ENCODE results near the gene CHD6.

Gene CHD6

DNA sequence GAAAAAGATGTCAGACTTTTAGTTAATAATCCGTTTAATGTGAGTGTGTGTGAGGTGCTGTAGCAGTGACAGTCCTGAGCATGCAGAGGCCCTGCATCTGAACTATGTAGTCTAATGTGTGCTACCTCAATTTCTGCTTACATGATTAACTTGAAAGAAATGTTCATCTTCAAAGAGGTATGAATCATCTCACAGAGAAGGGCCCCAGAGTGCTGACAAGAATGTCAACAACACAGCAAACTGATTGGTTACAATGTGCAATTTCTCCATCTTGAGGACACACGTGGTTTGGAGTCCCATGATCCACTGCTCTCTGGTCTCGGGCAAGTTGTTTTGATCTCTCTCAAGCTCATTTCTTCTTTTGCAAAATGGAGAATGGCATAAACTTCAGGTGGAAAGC is 189.9 kb downstream of the CHD6 start:
- no peak for TF ChIP-seq ZNF654 (tag by site-specific recombination; IDR thresholded peaks at IDR 0.05; ENCODE audit: low read depth)
- CTCF ChIA-PET: no interaction called here
- H3K9me3 ChIP-seq (ENCODE audit: control insufficient read depth, insufficient read depth, low read depth, low read length): no peaks in the 10 kb centered on the region
- H3K36me3 ChIP-seq (ENCODE audit: control insufficient read depth in 2 of 2, insufficient read depth in 1 of 2, low read length in 2 of 2): peaks cover 3 to 64% of the 10 kb centered on the region in 2 experiments; a peak in 1 of 3 replicates
- H3K27ac ChIP-seq (ENCODE audit: extremely low read depth, low read depth, low read length): no peak overlapping the region
- peaks cover 7% of the 10 kb centered on the region for H3K4me1 ChIP-seq (ENCODE audit: control insufficient read depth, insufficient read depth, low read length)
- no peak overlapping the region for H3K4me3 ChIP-seq (ENCODE audit: low read depth, low read length)
- POLR2A ChIA-PET: interaction anchor here (0.6 kb wide), 1 partner anchor 9 kb away, joined by 4 read pairs; no protein-coding TSS in a partner anchor

DNA sequence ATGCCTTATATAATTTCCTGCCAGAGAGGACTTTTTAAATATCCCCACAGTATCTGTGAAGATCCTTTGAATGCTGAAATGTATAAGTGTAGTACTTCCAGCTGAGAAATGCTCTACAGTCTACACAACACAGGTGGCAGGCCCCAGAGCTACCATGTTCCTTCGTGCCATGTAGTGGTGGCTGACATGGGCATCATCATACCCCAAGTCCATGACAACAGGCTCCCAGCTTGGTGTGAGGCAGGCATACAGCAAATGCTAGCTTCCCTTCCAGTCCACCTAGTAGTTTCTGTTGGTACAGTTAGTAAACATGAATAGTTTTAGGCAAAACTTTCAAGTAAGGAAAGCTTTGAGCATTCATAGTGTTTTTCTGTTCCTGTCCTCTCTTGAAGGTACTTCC is 190.3 kb downstream of the CHD6 start:
- CTCF ChIA-PET: no interaction called here

DNA sequence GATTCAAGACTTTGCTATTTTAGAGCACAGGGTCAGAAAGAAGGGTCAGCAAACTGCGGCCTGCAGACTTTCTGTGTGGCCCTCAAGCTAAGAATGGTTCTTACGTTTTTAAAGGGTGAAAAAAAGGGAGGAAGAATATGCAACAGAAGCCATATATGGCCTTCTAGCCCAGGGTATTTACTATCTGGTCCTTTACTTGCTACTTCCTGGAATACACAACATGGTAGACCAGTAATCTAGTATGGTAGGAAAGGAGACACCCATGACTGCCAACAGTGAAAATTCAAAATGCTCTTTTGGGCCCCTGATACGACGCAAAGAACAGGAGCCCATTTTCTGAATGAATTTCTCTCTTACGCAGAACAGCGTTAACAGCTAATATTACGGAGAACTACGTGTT is 191.2 kb downstream of the CHD6 start:
- H3K27ac ChIP-seq (ENCODE audit: extremely low read depth, low read depth, low read length): no peak overlapping the region
- no peaks in the 10 kb centered on the region for H3K9me3 ChIP-seq (ENCODE audit: control insufficient read depth, insufficient read depth, low read depth, low read length)
- peaks cover 6 to 75% of the 10 kb centered on the region in 2 experiments; a peak in 1 of 3 replicates for H3K36me3 ChIP-seq (ENCODE audit: control insufficient read depth in 2 of 2, insufficient read depth in 1 of 2, low read length in 2 of 2)
- ChIA-PET POLR2A (no interaction called here), CTCF (no interaction called here)
- H3K4me3 ChIP-seq (ENCODE audit: low read depth, low read length): no peak overlapping the region
- TF ChIP-seq ZNF426 (tag by site-specific recombination; IDR thresholded peaks at IDR 0.05) (no peak), ZNF366 (tag by site-specific recombination; conservative IDR thresholded peaks at IDR 0.05) (no peak), ZNF214 (tag by site-specific recombination; IDR thresholded peaks at IDR 0.05; ENCODE audit: borderline replicate concordance) (no peak), GLI2 (tag by site-specific recombination; IDR thresholded peaks at IDR 0.05; ENCODE audit: borderline replicate concordance, low read depth) (no peak), ZNF830 (tag by site-specific recombination; IDR thresholded peaks at IDR 0.05; ENCODE audit: low read depth) (no peak), ZNF571 (tag by site-specific recombination; IDR thresholded peaks at IDR 0.05) (no peak)
- TF ChIP-seq, protein P1, sequence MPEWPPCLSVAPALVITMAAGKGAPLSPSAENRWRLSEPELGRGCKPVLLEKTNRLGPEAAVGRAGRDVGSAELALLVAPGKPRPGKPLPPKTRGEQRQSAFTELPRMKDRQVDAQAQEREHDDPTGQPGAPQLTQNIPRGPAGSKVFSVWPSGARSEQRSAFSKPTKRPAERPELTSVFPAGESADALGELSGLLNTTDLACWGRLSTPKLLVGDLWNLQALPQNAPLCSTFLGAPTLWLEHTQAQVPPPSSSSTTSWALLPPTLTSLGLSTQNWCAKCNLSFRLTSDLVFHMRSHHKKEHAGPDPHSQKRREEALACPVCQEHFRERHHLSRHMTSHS (tag by site-specific recombination; IDR thresholded peaks at IDR 0.05): no peak
- TF ChIP-seq, protein P2, sequence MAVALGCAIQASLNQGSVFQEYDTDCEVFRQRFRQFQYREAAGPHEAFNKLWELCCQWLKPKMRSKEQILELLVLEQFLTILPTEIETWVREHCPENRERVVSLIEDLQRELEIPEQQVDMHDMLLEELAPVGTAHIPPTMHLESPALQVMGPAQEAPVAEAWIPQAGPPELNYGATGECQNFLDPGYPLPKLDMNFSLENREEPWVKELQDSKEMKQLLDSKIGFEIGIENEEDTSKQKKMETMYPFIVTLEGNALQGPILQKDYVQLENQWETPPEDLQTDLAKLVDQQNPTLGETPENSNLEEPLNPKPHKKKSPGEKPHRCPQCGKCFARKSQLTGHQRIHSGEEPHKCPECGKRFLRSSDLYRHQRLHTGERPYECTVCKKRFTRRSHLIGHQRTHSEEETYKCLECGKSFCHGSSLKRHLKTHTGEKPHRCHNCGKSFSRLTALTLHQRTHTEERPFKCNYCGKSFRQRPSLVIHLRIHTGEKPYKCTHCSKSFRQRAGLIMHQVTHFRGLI (tag by site-specific recombination; IDR thresholded peaks at IDR 0.05): no peak
- peaks cover 7% of the 10 kb centered on the region for H3K4me1 ChIP-seq (ENCODE audit: control insufficient read depth, insufficient read depth, low read length)

More for the DNA sequence above, 190.3 kb downstream of the CHD6 start:
- Histone ChIP-seq H3K36me3 (ENCODE audit: control insufficient read depth in 2 of 2, insufficient read depth in 1 of 2, low read length in 2 of 2) (peaks cover 3 to 67% of the 10 kb centered on the region in 2 experiments; a peak in 1 of 3 replicates), H3K27ac (ENCODE audit: extremely low read depth, low read depth, low read length) (no peak overlapping the region), H3K4me1 (ENCODE audit: control insufficient read depth, insufficient read depth, low read length) (peaks cover 7% of the 10 kb centered on the region), H3K9me3 (ENCODE audit: control insufficient read depth, insufficient read depth, low read depth, low read length) (no peaks in the 10 kb centered on the region), H3K4me3 (ENCODE audit: low read depth, low read length) (no peak overlapping the region)
- POLR2A ChIA-PET: interaction anchor here (0.6 kb wide), 1 partner anchor 8 kb away, joined by 4 read pairs; no protein-coding TSS in a partner anchor
- TF ChIP-seq BCL11B (tag by site-specific recombination; IDR thresholded peaks at IDR 0.05; ENCODE audit: low read depth): no peak
- TF ChIP-seq YY2 (tag by site-specific recombination; IDR thresholded peaks at IDR 0.05): no peak
- no peak for TF ChIP-seq ZNF214 (tag by site-specific recombination; IDR thresholded peaks at IDR 0.05; ENCODE audit: borderline replicate concordance)
- TF ChIP-seq ZNF423 (tag by site-specific recombination; IDR thresholded peaks at IDR 0.05): no peak
- no peak for TF ChIP-seq ZSCAN16 (tag by site-specific recombination; IDR thresholded peaks at IDR 0.05)
- TF ChIP-seq, protein P3, sequence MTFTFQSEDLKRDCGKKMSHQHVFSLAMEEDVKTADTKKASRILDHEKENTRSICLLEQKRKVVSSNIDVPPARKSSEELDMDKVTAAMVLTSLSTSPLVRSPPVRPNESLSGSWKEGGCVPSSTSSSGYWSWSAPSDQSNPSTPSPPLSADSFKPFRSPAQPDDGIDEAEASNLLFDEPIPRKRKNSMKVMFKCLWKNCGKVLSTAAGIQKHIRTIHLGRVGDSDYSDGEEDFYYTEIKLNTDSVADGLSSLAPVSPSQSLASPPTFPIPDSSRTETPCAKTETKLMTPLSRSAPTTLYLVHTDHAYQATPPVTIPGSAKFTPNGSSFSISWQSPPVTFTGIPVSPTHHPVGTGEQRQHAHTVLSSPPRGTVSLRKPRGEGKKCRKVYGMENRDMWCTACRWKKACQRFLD (tag by site-specific recombination; IDR thresholded peaks at IDR 0.05): no peak
- TF ChIP-seq ZNF530 (tag by site-specific recombination; IDR thresholded peaks at IDR 0.05; ENCODE audit: low read depth): no peak
- TF ChIP-seq OSR2 (tag by site-specific recombination; IDR thresholded peaks at IDR 0.05): no peak
- no peak for TF ChIP-seq REPIN1 (tag by site-specific recombination; IDR thresholded peaks at IDR 0.05; ENCODE audit: low read depth)
- no peak for TF ChIP-seq ZNF48 (tag by site-specific recombination; IDR thresholded peaks at IDR 0.05)
- TF ChIP-seq ZFP69B (tag by site-specific recombination; IDR thresholded peaks at IDR 0.05): no peak
- no peak for TF ChIP-seq ZNF791 (tag by site-specific recombination; IDR thresholded peaks at IDR 0.05)
- TF ChIP-seq, protein P4, sequence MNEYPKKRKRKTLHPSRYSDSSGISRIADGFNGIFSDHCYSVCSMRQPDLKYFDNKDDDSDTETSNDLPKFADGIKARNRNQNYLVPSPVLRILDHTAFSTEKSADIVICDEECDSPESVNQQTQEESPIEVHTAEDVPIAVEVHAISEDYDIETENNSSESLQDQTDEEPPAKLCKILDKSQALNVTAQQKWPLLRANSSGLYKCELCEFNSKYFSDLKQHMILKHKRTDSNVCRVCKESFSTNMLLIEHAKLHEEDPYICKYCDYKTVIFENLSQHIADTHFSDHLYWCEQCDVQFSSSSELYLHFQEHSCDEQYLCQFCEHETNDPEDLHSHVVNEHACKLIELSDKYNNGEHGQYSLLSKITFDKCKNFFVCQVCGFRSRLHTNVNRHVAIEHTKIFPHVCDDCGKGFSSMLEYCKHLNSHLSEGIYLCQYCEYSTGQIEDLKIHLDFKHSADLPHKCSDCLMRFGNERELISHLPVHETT (tag by site-specific recombination; IDR thresholded peaks at IDR 0.05): no peak
- no peak for TF ChIP-seq IKZF3 (tag by site-specific recombination; IDR thresholded peaks at IDR 0.05)
- no peak for TF ChIP-seq ZNF121 (tag by site-specific recombination; IDR thresholded peaks at IDR 0.05)
- TF ChIP-seq ZSCAN30 (tag by site-specific recombination; IDR thresholded peaks at IDR 0.05): no peak
- no peak for TF ChIP-seq ZFP3 (tag by site-specific recombination; IDR thresholded peaks at IDR 0.05; ENCODE audit: low read depth)
- no peak for TF ChIP-seq ZNF555 (tag by site-specific recombination; conservative IDR thresholded peaks at IDR 0.05)
- TF ChIP-seq, protein P5, sequence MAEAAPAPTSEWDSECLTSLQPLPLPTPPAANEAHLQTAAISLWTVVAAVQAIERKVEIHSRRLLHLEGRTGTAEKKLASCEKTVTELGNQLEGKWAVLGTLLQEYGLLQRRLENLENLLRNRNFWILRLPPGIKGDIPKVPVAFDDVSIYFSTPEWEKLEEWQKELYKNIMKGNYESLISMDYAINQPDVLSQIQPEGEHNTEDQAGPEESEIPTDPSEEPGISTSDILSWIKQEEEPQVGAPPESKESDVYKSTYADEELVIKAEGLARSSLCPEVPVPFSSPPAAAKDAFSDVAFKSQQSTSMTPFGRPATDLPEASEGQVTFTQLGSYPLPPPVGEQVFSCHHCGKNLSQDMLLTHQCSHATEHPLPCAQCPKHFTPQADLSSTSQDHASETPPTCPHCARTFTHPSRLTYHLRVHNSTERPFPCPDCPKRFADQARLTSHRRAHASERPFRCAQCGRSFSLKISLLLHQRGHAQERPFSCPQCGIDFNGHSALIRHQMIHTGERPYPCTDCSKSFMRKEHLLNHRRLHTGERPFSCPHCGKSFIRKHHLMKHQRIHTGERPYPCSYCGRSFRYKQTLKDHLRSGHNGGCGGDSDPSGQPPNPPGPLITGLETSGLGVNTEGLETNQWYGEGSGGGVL (tag by site-specific recombination; IDR thresholded peaks at IDR 0.05): no peak
- TF ChIP-seq ZNF658 (tag by site-specific recombination; IDR thresholded peaks at IDR 0.05): no peak
